H9 (cell line): ENCODE results near the gene FAF1. TPM values are rescaled to one million over a fixed set of nuclear protein-coding genes. Genes with fewer than 3 reads are reported as not detected.
A peak's percentile ranks its signal among the peaks of the same experiment; 100 is the strongest.

ENCODE experiments used
- DNase-seq: peaks from one replicate; pipeline ENCODE4 v3.0.0-alpha.2; 2017
- H2AFZ ChIP-seq: one replicate; pipeline ENCODE4 v1.6.1; 2013; ENCODE audit warnings: mild to moderate bottlenecking, low read length, control low read depth, moderate library complexity
- H2AK5ac ChIP-seq: 2 replicates; pipeline ENCODE4 v1.6.1; 2013; ENCODE audit warnings: low read length, control low read depth, mixed read lengths; ENCODE audit not compliant: insufficient read length
- H2BK120ac ChIP-seq: one replicate; pipeline ENCODE4 v1.6.1; 2013; ENCODE audit warnings: low read depth, mild to moderate bottlenecking, low read length, control low read depth, inconsistent platforms; ENCODE audit not compliant: poor library complexity, severe bottlenecking
- H2BK12ac ChIP-seq: 2 replicates; pipeline ENCODE4 v1.6.1; 2013; ENCODE audit warnings: low read length, control low read depth, mixed read lengths, low read depth; ENCODE audit not compliant: insufficient read length
- H2BK15ac ChIP-seq: 2 replicates; pipeline ENCODE4 v1.6.1; 2013; ENCODE audit warnings: low read depth, low read length, control low read depth
- H2BK20ac ChIP-seq: one replicate; pipeline ENCODE4 v1.6.1; 2013; ENCODE audit warnings: low read depth, mild to moderate bottlenecking, low read length, control low read depth, inconsistent platforms; ENCODE audit not compliant: poor library complexity, severe bottlenecking
- H2BK5ac ChIP-seq: 2 replicates; pipeline ENCODE4 v1.6.1; 2013; ENCODE audit warnings: low read length, control low read depth, mixed read lengths; ENCODE audit not compliant: insufficient read length
- H3K14ac ChIP-seq: 2 replicates; pipeline ENCODE4 v1.6.1; 2013; ENCODE audit warnings: low read length, control low read depth; ENCODE audit not compliant: insufficient read depth
- H3K18ac ChIP-seq: 2 replicates; pipeline ENCODE4 v1.6.1; 2013; ENCODE audit warnings: low read depth, mild to moderate bottlenecking, mixed read lengths, low read length, control low read depth; ENCODE audit not compliant: insufficient read length
- H3K23ac ChIP-seq: 2 replicates; pipeline ENCODE4 v1.6.1; 2013; ENCODE audit warnings: low read length, control low read depth, mixed read lengths, low read depth; ENCODE audit not compliant: insufficient read length
- H3K23me2 ChIP-seq: 2 replicates; pipeline ENCODE4 v1.6.1; 2013; ENCODE audit warnings: low read depth, mild to moderate bottlenecking, mixed read lengths, low read length, control low read depth; ENCODE audit not compliant: insufficient read length, poor library complexity, severe bottlenecking
- H3K27ac ChIP-seq: 2 replicates; pipeline ENCODE4 v1.5.1; 2013; ENCODE audit warnings: low read length, control low read depth, mixed read lengths, low read depth; ENCODE audit not compliant: insufficient read length
- H3K27me3 ChIP-seq: 2 replicates; pipeline ENCODE4 v1.6.1; 2013; ENCODE audit warnings: low read length, control low read depth, inconsistent platforms; ENCODE audit not compliant: insufficient read depth
- H3K4ac ChIP-seq: 2 replicates; pipeline ENCODE4 v1.6.1; 2013; ENCODE audit warnings: low read depth, mild to moderate bottlenecking, control low read depth, inconsistent platforms, low read length, moderate library complexity
- H3K4me1 ChIP-seq: 2 replicates; pipeline ENCODE4 v1.6.1; 2013; ENCODE audit warnings: low read length, control low read depth, inconsistent platforms; ENCODE audit not compliant: insufficient read depth
- H3K4me2 ChIP-seq: 2 replicates; pipeline ENCODE4 v1.6.1; 2013; ENCODE audit warnings: low read length, control low read depth, mixed read lengths; ENCODE audit not compliant: insufficient read length, insufficient read depth
- H3K56ac ChIP-seq: 2 replicates; pipeline ENCODE4 v1.6.1; 2013; ENCODE audit warnings: low read depth, mild to moderate bottlenecking, mixed read lengths, low read length, control low read depth; ENCODE audit not compliant: insufficient read length
- H3K79me1 ChIP-seq: 2 replicates; pipeline ENCODE4 v1.6.1; 2013; ENCODE audit warnings: low read depth, mild to moderate bottlenecking, moderate library complexity, low read length, control low read depth, inconsistent platforms; ENCODE audit not compliant: insufficient read depth, poor library complexity, severe bottlenecking
- H3K79me2 ChIP-seq: 2 replicates; pipeline ENCODE4 v1.6.1; 2013; ENCODE audit warnings: low read length, control low read depth, inconsistent platforms; ENCODE audit not compliant: insufficient read depth
- H3K9ac ChIP-seq: 2 replicates; pipeline ENCODE4 v1.6.1; 2013; ENCODE audit warnings: low read length, control low read depth, mixed read lengths; ENCODE audit not compliant: insufficient read length; ENCODE audit errors: extremely low read depth
- H3K9me3 ChIP-seq: one replicate; pipeline ENCODE4 v1.6.1; 2013; ENCODE audit warnings: low read depth, low read length, inconsistent platforms; ENCODE audit not compliant: control insufficient read depth
- H3T11ph ChIP-seq: one replicate; pipeline ENCODE4 v1.6.1; 2013; ENCODE audit warnings: mild to moderate bottlenecking, low read length, control low read depth, inconsistent platforms
- H4K20me1 ChIP-seq: one replicate; pipeline ENCODE4 v1.6.1; 2013; ENCODE audit not compliant: control insufficient read depth, insufficient read length, insufficient read depth
- H4K5ac ChIP-seq: 2 replicates; pipeline ENCODE4 v1.6.1; 2013; ENCODE audit warnings: low read depth, mild to moderate bottlenecking, mixed read lengths, low read length, control low read depth; ENCODE audit not compliant: insufficient read length
- H4K8ac ChIP-seq: replicated peaks from 2 replicates; pipeline ENCODE4 v1.6.1; 2013; ENCODE audit warnings: low read length, control low read depth, mixed read lengths, low read depth; ENCODE audit not compliant: insufficient read length
- H4K91ac ChIP-seq: 2 replicates; pipeline ENCODE4 v1.6.1; 2013; ENCODE audit warnings: low read depth, mild to moderate bottlenecking, moderate library complexity, mixed read lengths, low read length, control low read depth; ENCODE audit not compliant: insufficient read length
- H3K27ac Mint-ChIP-seq, 3 experiments: 2 replicates in 2 of 3; 3 replicates in 1 of 3; pipeline ENCODE4 v1.8.0; 2020 to 2021; ENCODE audit warnings: mixed read lengths in 3 of 3, mild to moderate bottlenecking in 1 of 3, moderate library complexity in 1 of 3
- H3K27me3 Mint-ChIP-seq: 2 replicates; pipeline ENCODE4 v1.8.0; 2021; ENCODE audit warnings: low read depth, mild to moderate bottlenecking, moderate library complexity, mixed read lengths
- H3K36me3 Mint-ChIP-seq, 3 experiments: 2 replicates in 2 of 3; 3 replicates in 1 of 3; pipeline ENCODE4 v1.8.0; 2020 to 2021; ENCODE audit warnings: low read depth in 3 of 3, mixed read lengths in 3 of 3; ENCODE audit not compliant: insufficient read depth in 1 of 3
- H3K4me1 Mint-ChIP-seq, 2 experiments: 2 replicates each; pipeline ENCODE4 v1.8.0; 2020; ENCODE audit warnings: mixed read lengths in 2 of 2
- H3K4me3 Mint-ChIP-seq, 2 experiments: 2 replicates in 1 of 2; 3 replicates in 1 of 2; pipeline ENCODE4 v1.8.0; 2020 to 2021; ENCODE audit warnings: mild to moderate bottlenecking in 2 of 2, mixed read lengths in 2 of 2, moderate library complexity in 1 of 2
- H3K9me3 Mint-ChIP-seq, 2 experiments: 2 replicates in 1 of 2; 3 replicates in 1 of 2; pipeline ENCODE4 v1.8.0; 2020; ENCODE audit warnings: mild to moderate bottlenecking in 2 of 2, mixed read lengths in 2 of 2, moderate library complexity in 1 of 2
- CTCF ChIP-seq: fragments of 200-600 bp; sonication (generic); conservative IDR thresholded peaks from 3 replicates; pipeline ENCODE4 v1.8.0; 2021; ENCODE audit warnings: antibody characterized with exemption, mild to moderate bottlenecking
- WGBS: extraction: QIAGEN DNeasy Blood & Tissue Kit; methylation state at CpG from one replicate; pipeline ENCODE4 v1.1.7; 2013; ENCODE audit warnings: missing lambda C conversion rate, low lambda C conversion rate, mixed read lengths; ENCODE audit not compliant: insufficient read length; ENCODE audit errors: extremely low coverage; 5-methylcytosine and 5-hydroxymethylcytosine counted together
- total RNA-seq: library from RNA; stranded (reverse); gene quantifications from 2 replicates; pipeline ENCODE4 v1.2.1, GENCODE V29; 2021

FAF1 gene
- total RNA-seq, 1 experiment from 2014 or later: 60.8 TPM

DNA sequence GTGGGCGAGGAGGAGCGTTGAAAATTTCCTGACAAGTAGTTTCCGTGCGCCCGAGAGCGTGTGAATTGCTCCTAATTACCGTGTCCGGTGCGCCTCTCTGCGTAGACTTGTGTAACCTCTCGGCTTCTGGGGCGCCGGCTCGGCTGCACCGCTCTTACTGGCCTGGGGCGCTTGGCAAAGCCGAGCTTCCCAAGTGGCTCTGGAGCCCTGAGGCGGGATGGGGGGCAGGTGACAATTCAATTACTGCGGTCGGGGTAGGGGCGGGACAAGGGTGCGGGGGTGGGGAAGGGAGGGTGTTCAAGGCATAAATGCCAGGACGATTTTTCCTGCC lies 536.4 kb downstream of the FAF1 start:
- no peak overlapping the region for H3K14ac ChIP-seq
- Mint-ChIP-seq H3K27ac (no peak overlapping the region), H3K4me3 (peak overlapping the region; percentile 53 to 84), H3K9me3 (peaks cover 4 to 16% of the 10 kb centered on the region in 2 experiments), H3K4me1 (peaks cover 32 to 63% of the 10 kb centered on the region in 2 experiments), H3K27me3 (peaks cover 98% of the 10 kb centered on the region), H3K36me3 (peaks cover 0 to 4% (median 2%) of the 10 kb centered on the region in 3 experiments; a peak in 3 of 7 replicates)
- no peak overlapping the region for H4K5ac ChIP-seq
- no peak overlapping the region for H3K23ac ChIP-seq
- H3K4me2 ChIP-seq: peak overlapping the region; percentile 51
- peaks cover 98% of the 10 kb centered on the region for H3K27me3 ChIP-seq
- no peak overlapping the region for H2BK5ac ChIP-seq
- no peak overlapping the region for H2BK120ac ChIP-seq
- no peaks in the 10 kb centered on the region for H3K9me3 ChIP-seq
- H2BK20ac ChIP-seq: no peak overlapping the region
- no peak overlapping the region for H2BK15ac ChIP-seq
- H3K4me1 ChIP-seq: no peaks in the 10 kb centered on the region
- no peak overlapping the region for H3K18ac ChIP-seq
- no peak for TF ChIP-seq CTCF
- H3K4ac ChIP-seq: no peak overlapping the region
- H4K20me1 ChIP-seq: no peaks in the 10 kb centered on the region
- no peak overlapping the region for H3K27ac ChIP-seq
- H2AFZ ChIP-seq: no peak overlapping the region
- H2BK12ac ChIP-seq: no peak overlapping the region
- no CpG with 5 or more reads among the region's 23 CpGs for WGBS
- peak; percentile 75 for DNase-seq
- no peak overlapping the region for H3T11ph ChIP-seq
- no peak overlapping the region for H4K8ac ChIP-seq
- H2AK5ac ChIP-seq: no peak overlapping the region
- H3K79me2 ChIP-seq: no peaks in the 10 kb centered on the region
- no peak overlapping the region for H3K56ac ChIP-seq
- H3K9ac ChIP-seq: no peak overlapping the region
- H4K91ac ChIP-seq: no peak overlapping the region
- peaks cover 9% of the 10 kb centered on the region for H3K23me2 ChIP-seq
- H3K79me1 ChIP-seq: no peaks in the 10 kb centered on the region
